GM23338 (cell line): ENCODE measurements around the gene AP2A2. TPM values are rescaled to one million over a fixed set of nuclear protein-coding genes. Genes with fewer than 3 reads are reported as not detected.

ENCODE experiments used
- CTCF ChIP-seq, 2 experiments: fragments of 200-600 bp in 1 of 2; sonication (generic) in 1 of 2; conservative IDR thresholded peaks; 2 replicates each; pipeline versions ENCODE4 v1.5.1 to v1.6.1; 2016 to 2017; ENCODE audit warnings: antibody characterized with exemption in 2 of 2, low read depth in 2 of 2, mild to moderate bottlenecking in 2 of 2, moderate library complexity in 1 of 2
- ETS1 ChIP-seq: IDR thresholded peaks from 2 replicates; pipeline ENCODE4 v1.6.1; 2016; ENCODE audit warnings: antibody characterized with exemption
- EZH2 ChIP-seq: fragments of 200-600 bp; sonication (generic); IDR thresholded peaks from one replicate; pipeline ENCODE4 v1.8.0; 2017; ENCODE audit warnings: antibody characterized with exemption, mild to moderate bottlenecking, low read depth; ENCODE audit not compliant: unreplicated experiment
- EZH2phosphoT487 ChIP-seq: fragments of 200-600 bp; sonication (generic); IDR thresholded peaks from one replicate; pipeline ENCODE4 v1.8.1; 2018; ENCODE audit warnings: antibody characterized with exemption; ENCODE audit not compliant: unreplicated experiment
- JUNB ChIP-seq: IDR thresholded peaks from one replicate; pipeline ENCODE4 v1.6.1; 2016; ENCODE audit warnings: antibody characterized with exemption; ENCODE audit not compliant: unreplicated experiment
- NANOG ChIP-seq: IDR thresholded peaks from 2 replicates; pipeline ENCODE4 v1.6.1; 2016; ENCODE audit warnings: antibody characterized with exemption, borderline replicate concordance
- REST ChIP-seq: IDR thresholded peaks from one replicate; pipeline ENCODE4 v1.6.1; 2018; ENCODE audit warnings: antibody characterized with exemption; ENCODE audit not compliant: unreplicated experiment
- STAT1 ChIP-seq: IDR thresholded peaks from one replicate; pipeline ENCODE4 v1.6.1; 2016; ENCODE audit warnings: antibody characterized with exemption; ENCODE audit not compliant: unreplicated experiment
- ZNF114 ChIP-seq: fragments of 250-450 bp; sonication (Bioruptor Pico); IDR thresholded peaks from 2 replicates; pipeline ENCODE4 v1.5.0; 2020; ENCODE audit warnings: mild to moderate bottlenecking, moderate library complexity
- ZNF462 ChIP-seq: fragments of 250-450 bp; sonication (Bioruptor Pico); IDR thresholded peaks from 2 replicates; pipeline ENCODE4 v1.5.0; 2020; ENCODE audit warnings: mild to moderate bottlenecking, moderate library complexity
- polyA plus RNA-seq: library from polyadenylated mRNA; unstranded; fragments of >200 nt; fragmentation: Nextera tagmentation; extraction: Ambion mirVana; gene quantifications from 2 replicates; pipeline ENCODE4 v1.2.1, GENCODE V29; 2016
- total RNA-seq: library from RNA; depleted of rRNA; stranded (reverse); fragments of >200 nt; shearing (Covaris generic); gene quantifications from 2 replicates; pipeline ENCODE4 v1.2.3, GENCODE V29; 2014

The AP2A2 gene
- total and polyA plus RNA-seq, 2 experiments from 2014 or later, result 23.7 to 47.5 TPM

GRCh38 chr11:981764-982163 is 56.1 kb downstream of the AP2A2 start (continued):
- TF ChIP-seq ZNF462 (CRISPR knock-in tag), result no peak
- TF ChIP-seq CTCF (conservative IDR thresholded peaks at IDR 0.05; ENCODE audit: low read depth in 2 of 2), result no peak
- no peak for TF ChIP-seq JUNB
- TF ChIP-seq REST, result no peak
- no peak for TF ChIP-seq STAT1
- TF ChIP-seq ETS1, result no peak
- no peak for TF ChIP-seq EZH2phosphoT487
- no peak for TF ChIP-seq ZNF114 (CRISPR knock-in tag)
- no peak for TF ChIP-seq NANOG
- no peak for TF ChIP-seq EZH2
